ENCODE data around the gene CLMP.
A peak's percentile ranks its signal among the peaks of the same experiment; 100 is the strongest.
"Not testable (repeated sequence)": the region's sequence is repeated elsewhere in the genome, so short reads cannot be mapped to it uniquely, and the experiment has no call there.

Gene CLMP

DNA sequence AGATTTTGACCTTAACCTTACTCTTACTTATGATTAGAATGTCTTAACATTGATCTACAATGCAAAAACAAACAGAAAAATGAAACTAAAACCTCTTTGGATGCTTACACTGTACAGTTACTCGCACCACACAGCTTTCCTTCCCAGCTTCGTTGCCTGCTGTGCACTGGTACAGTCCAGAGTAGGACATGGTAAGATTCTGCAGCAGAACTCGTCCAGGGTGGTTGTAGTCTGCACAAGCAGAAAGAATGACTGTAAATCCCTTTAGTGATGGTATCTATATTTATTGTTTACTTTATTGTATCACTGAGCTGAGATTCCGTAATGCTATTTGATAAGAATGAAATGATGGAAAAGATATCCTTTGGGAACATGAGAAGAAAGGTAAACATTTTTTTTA lies 112.1 kb downstream of the CLMP start:
- no peak for DNase-seq (ENCODE audit: low spot score)

DNA sequence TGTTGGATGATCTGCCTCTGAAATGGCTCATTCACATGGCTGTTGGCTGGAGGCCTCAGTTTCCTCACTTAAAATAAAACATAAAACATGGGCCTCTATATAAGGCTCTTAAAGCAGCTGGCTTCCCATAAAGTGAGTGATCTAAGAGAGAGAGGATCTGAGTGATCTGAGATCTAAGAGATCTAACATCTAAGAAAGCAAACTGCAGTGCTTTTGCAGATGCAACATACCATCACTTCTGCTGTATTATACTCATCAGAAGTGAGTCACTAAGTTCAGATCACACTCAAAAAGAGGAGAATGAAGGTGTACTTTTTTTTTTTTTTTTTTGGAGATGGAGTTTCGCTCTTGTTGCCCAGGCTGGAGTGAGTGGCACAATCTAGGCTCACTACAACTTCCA lies 115.0 kb downstream of the CLMP start:
- DNase-seq (ENCODE audit: low spot score), result no peak

- DNase-seq (ENCODE audit: low spot score), result no peak
These were observed 118.6 kb downstream of the CLMP start for GRCh38 chr11:123076484-123076883.

DNA sequence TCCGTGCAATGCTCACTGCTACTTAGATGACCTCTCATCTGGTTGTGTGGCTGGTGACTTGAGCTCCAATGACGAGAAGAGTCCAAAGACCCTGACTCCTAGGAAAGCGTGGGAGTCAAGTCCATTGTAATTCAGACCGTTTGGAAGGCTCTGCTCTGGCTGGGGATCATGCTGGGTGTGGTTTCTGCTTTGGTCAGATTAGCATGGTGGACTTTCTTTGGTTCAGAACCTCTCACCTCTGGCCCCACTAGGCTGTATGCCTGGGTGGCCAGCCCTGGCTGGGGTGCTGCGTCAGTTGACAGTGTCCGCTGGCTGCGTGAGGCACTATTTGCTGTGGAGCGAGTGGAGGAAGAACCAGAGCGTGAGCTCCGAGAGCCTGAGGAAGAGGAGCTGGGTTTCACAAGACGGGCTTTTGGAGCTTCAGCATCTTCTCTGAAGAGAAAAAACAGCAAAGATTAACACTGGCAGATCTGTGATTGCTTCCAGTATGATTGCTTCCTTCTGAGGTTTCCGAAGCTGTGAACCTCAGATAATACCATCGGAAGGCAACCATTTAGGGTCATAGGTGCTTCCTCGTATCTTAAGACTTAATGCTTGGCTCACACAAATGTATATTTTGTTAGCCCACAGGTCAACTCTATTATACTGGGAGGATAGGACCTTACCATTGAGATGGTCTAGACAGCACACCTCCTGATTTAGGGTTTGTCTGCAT lies 121.5 kb downstream of the CLMP start:
- DNase-seq (ENCODE audit: low spot score), result no peak

GRCh38 chr11:123072762-123073161 lies 122.3 kb downstream of the CLMP start:
- no peak for DNase-seq (ENCODE audit: low spot score)

GRCh38 chr11:123072332-123072761 lies 122.7 kb downstream of the CLMP start:
- no peak for DNase-seq (ENCODE audit: low spot score)

- no peak for DNase-seq (ENCODE audit: low spot score)
These were observed 124.9 kb downstream of the CLMP start for GRCh38 chr11:123069908-123070821.

GRCh38 chr11:123065621-123066020 lies 129.4 kb downstream of the CLMP start:
- DNase-seq (ENCODE audit: low spot score), result no peak

DNA sequence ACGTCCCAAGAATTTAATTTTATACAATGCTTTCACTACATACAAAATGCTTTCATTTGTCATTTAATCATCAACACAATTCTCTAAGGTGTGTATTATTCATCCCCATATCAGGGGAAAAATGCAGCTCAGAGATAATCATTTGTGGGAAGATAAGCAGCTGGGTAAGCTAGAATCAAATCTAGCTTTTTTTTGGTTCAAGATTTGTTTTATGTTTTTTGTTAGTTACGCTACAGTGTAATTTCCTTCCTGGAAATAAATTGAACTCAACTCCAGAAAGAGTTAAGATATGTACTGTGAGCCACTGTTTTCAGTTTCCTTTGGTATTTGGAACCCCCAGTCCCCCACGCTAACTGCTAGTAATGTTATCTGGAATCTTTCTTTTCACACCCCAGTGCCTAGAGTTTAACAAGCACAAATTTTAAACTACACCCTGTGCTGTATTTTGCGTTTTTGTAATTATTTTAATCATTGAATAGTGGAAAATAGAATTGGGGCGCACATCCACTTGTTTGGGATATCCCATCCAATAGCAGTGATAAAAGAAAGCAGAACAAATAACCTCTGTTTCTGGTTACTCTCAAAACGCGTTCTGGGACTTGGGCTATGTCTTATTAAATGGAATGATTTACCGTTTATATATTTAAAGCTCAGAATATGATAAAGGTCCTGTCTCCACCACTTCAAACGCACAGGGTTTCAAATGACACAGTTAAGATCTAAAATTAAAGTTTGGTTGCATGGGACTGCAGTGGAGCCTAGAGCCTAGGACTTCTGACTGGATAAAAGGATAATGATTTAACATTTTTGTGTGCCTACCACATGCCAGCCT lies 131.0 kb downstream of the CLMP start:
- peak; percentile 26 for DNase-seq (ENCODE audit: low spot score)

DNA sequence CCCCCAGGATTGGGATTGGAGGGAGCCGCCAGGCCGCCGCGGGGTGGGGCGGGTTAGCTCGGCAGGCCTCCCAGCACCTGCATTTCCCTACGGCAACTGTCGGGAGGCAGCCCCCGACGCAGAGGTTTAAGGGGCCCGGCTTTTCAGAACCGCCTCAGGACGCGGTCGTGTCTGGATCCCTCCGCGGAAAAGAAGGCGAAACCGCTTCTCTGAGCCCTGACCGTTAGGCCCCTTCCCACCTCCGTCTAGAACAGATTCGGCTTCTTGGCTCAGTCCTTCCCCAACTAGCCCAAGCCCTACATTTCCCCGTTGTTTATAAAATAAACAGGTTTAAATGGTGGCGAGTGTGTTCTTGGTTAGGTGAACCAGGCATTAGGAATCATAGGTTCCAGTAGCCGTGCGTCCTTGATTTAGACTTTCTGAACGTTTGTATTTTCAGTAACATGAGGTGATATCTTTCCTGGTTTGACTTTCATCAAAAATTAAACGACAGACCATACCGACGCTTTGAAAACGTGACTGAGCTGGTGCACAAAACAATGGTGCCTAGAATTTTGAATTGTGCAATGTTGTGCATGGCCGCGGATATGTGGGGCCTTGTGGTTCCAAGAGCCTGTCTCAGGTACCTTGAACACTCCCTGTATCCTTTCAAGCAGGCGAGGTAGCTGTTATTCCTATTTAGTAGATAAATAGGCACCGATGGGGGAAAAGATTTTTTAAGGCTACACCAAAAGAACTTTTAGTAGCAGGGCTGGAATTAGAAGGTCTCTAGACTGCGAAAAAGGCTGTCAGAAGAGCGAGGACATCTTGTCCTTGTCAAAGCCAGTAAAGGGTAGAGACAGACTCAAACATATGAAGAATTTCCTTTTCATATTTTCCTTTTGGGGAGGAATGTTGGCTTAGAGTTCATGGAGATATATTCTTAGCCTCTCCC lies 131.9 kb downstream of the CLMP start:
- peak; percentile 73 for DNase-seq (ENCODE audit: low spot score)

DNA sequence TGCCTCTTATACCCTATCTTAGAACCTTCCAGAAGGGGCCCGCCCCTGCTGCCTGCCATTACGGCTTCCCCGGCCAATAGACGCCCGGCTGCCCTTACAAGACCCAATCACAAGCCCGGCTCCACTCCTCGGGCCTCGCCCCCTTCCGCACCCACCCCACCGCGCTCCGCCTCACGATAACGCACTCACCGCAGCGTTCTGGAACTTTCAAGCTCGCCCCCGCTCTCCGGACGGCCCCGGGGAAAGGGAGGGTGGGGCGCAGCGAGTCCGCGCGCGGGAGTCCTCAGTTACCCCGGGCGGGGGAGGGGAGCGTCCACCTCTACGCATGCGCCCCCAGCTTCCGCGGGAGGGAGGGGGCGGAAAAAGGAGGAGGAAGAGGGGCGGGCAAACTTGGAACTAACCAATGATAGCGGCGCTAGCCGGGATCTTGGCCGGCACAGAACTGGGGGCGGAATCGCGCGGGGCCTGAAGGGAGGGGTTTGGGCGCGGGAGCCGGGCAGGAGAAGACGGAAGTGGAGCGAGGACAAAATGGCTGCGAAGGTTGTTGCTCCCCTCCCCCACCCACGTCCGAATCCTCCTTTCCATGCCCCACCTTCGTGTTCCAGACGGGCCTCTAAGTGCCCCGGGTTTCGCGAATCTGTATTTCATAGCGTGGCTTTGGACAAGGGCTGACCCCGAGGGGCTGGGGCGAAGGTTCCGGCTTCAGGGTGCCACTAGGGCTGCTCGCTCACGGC lies 132.7 kb downstream of the CLMP start:
- peak; percentile 99 for DNase-seq (ENCODE audit: low spot score)

- DNase-seq (ENCODE audit: low spot score), result peak; percentile 68
These were observed 133.5 kb downstream of the CLMP start, which contains the start of gene HSPA8 for GRCh38 chr11:123061403-123062157. Gene HSPA8 (minus strand): TSS chr11:123062136. CDS start chr11:123061324, 812 bp downstream.

DNA sequence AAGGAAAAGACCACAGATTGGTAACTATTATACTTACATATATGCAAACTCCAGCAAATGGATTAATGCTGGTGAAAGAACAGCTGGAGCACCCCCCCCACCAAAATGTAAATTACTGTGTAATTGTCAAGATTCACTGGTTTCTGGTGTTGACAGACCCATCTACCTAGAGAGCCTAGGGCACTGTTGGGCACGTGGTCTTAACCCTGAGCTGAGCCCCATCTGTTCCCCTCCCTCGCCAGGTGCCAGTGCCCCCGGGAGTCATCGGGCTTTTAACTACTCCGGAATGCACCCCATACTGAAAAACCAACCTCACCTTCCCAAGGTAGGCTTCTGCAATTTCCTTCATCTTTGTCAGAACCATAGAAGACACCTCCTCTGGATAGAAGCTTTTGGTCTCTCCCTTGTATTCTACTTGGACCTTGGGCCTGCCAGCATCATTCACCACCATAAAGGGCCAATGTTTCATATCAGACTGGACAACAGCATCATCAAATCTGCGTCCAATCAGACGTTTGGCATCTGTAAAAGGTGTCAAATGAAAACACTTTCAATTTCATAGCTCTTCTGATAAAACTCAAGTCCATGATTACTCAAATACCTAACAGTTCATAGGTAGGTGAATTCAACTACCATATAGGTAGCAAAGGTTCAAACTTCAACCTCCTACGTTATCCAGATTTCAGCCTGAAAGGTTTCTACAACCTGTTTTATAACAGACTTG lies 134.6 kb downstream of the CLMP start:
- peak; percentile 25 for DNase-seq (ENCODE audit: low spot score)

DNA sequence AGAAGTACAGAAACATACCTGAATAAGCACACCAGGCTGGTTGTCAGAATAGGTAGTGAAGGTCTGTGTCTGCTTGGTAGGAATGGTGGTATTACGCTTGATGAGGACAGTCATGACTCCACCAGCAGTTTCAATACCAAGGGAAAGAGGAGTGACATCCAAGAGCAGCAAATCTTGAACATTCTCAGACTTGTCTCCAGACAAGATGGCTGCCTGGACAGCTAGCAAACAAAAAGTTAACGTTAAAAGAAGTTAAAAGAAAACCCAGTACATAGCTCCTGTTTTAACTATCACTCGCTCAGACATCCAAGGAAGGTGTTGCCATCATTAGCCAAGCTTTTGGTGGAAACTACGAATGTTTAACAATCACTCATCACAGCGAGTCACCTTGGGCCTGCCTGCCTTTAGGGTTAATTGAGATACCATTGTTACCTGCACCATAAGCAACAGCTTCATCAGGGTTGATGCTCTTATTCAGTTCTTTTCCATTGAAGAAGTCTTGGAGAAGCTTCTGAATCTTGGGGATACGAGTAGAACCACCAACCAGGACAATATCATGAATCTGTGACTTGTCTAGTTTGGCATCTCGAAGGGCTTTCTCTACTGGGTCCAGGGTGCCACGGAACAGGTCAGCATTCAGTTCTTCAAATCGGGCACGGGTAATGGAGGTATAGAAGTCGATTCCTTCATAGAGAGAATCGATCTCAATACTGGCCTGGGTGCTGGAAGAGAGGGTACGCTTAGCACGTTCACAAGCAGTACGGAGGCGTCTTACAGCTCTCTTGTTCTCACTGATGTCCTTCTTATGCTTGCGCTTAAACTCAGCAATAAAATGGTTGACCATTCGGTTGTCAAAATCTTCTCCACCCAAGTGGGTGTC lies 135.8 kb downstream of the CLMP start:
- not testable (repeated sequence) for DNase-seq (ENCODE audit: low spot score)

GRCh38 chr11:123057661-123058305 lies 137.3 kb downstream of the CLMP start:
- DNase-seq (ENCODE audit: low spot score), result no peak

GRCh38 chr11:123056835-123057491 lies 138.1 kb downstream of the CLMP start:
- peak; percentile 36 for DNase-seq (ENCODE audit: low spot score)

Measured in globus pallidus (tissue), 1 donor.